Activated CD8-positive, alpha-beta memory T cell treated with anti-CD3 and anti-CD28 coated beads, Interleukin-2, amount 50 U/mL, for 1 hour (primary cell): ENCODE measurements around the gene HOXD3.

ENCODE experiments used
- DNase-seq: peaks from one replicate; pipeline ENCODE4 v3.0.0-alpha.2; 2020; ENCODE audit errors: extremely low read depth

Gene HOXD3

DNA sequence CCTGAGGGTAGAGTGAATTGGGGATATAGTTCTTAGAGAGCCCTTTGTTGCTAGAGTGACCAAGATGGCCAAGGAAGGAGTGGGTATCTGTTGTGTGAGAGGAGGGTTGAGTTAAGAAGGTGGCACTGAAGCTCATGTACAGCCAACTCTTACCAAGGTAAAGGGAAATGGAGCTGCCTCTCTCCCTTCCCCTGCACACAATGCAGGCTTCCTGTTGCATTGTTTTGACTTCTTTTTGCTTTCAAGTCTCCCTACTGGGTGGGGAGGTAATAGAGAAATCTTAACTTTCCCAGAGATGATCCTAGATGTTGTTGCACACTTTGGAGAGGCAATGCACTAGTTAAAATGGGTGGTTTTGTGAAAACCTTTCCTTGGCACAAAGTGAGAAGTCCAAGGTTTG lies 55.2 kb downstream of the HOXD3 start:
- no peak for DNase-seq

DNA sequence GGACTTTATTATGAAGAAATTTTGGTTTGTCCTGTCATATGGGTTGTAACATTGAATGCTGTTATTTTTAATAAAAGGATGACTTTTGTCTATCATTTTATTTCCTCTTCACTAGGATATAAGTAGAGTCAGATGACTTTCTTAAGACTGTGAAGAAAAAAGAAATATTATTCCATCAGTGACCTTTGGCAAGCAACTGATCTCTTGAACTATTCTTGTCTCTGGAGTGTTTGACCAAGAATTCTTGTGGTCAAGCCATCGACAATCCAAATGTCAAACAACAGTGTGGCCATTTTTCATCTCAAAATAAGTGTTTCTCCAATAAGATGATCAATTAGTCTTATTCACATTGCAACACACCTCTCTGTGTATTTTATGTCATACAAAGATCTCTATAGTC lies 56.3 kb downstream of the HOXD3 start:
- no peak for DNase-seq
